Fibroblast of the conjunctiva (primary cell): ENCODE measurements around the gene GLI2.

Source experiments
- DNase-seq: peaks from one replicate; pipeline ENCODE4 v3.0.0-alpha.2; 2010; ENCODE audit warnings: low read depth

GLI2 gene

GRCh38 chr2:120735746-120736170 is at the start of gene GLI2:
GLI2 (plus strand) TSS chr2:120735868; CDS start chr2:120797321, 61,453 bp downstream.
- DNase-seq = peak; percentile 85

GRCh38 chr2:120685974-120686297 is 49.7 kb upstream of the GLI2 start:
- DNase-seq = no peak

GRCh38 chr2:120686511-120687168 is 49.0 kb upstream of the GLI2 start:
- no peak for DNase-seq

GRCh38 chr2:120687210-120687609 is 48.5 kb upstream of the GLI2 start:
- no peak for DNase-seq

GRCh38 chr2:120690521-120690920 is 45.1 kb upstream of the GLI2 start:
- DNase-seq = no peak

- DNase-seq = no peak
These were observed 44.3 kb upstream of the GLI2 start for GRCh38 chr2:120691410-120691809.

- DNase-seq = no peak
These were observed 43.0 kb upstream of the GLI2 start for GRCh38 chr2:120692691-120693090.

- no peak for DNase-seq
These were observed 42.5 kb upstream of the GLI2 start for GRCh38 chr2:120693121-120693520.

GRCh38 chr2:120694034-120694433 is 41.6 kb upstream of the GLI2 start:
- no peak for DNase-seq

GRCh38 chr2:120697471-120697870 is 38.2 kb upstream of the GLI2 start:
- DNase-seq = no peak

GRCh38 chr2:120699292-120699691 is 36.4 kb upstream of the GLI2 start:
- no peak for DNase-seq

GRCh38 chr2:120700659-120701058 is 35.0 kb upstream of the GLI2 start:
- DNase-seq = no peak

GRCh38 chr2:120701096-120701495 is 34.6 kb upstream of the GLI2 start:
- no peak for DNase-seq

- DNase-seq = no peak
These were observed 34.2 kb upstream of the GLI2 start for GRCh38 chr2:120701499-120701898.

- no peak for DNase-seq
These were observed 33.6 kb upstream of the GLI2 start for GRCh38 chr2:120702061-120702460.

GRCh38 chr2:120702801-120703200 is 32.9 kb upstream of the GLI2 start:
- no peak for DNase-seq

GRCh38 chr2:120703330-120703994 is 32.2 kb upstream of the GLI2 start:
- peak; percentile 63 for DNase-seq

- DNase-seq = no peak
These were observed 31.0 kb upstream of the GLI2 start for GRCh38 chr2:120704696-120705095.

- DNase-seq = no peak
These were observed 27.9 kb upstream of the GLI2 start for GRCh38 chr2:120707816-120708215.

- DNase-seq = no peak
These were observed 26.6 kb upstream of the GLI2 start for GRCh38 chr2:120708944-120709607.

- no peak for DNase-seq
These were observed 26.0 kb upstream of the GLI2 start for GRCh38 chr2:120709608-120710041.

GRCh38 chr2:120710256-120710655 is 25.4 kb upstream of the GLI2 start:
- DNase-seq = no peak

GRCh38 chr2:120711694-120712093 is 24.0 kb upstream of the GLI2 start:
- no peak for DNase-seq
